B cell (primary cell): ENCODE data around the gene STAC. TPM values are rescaled to one million over a fixed set of nuclear protein-coding genes. Genes with fewer than 3 reads are reported as not detected.
"Not testable (repeated sequence)": the region's sequence is repeated elsewhere in the genome, so short reads cannot be mapped to it uniquely, and the experiment has no call there.

Experiments used
- ATAC-seq: fragments of 200-7000 bp; cut with Tn5 transposase; one replicate; pipeline ENCODE4 v1.10.0; 2021; ENCODE audit warnings: low read depth, mild to moderate bottlenecking, moderate number of reproducible peaks, moderate library complexity
- CTCF ChIA-PET: fragments of 350-600 bp; sonication (Branson Sonifier 250); formaldehyde crosslinking; loops from one replicate; lab custom pipeline; 2021; ENCODE audit warnings: antibody characterized with exemption, inconsistent platforms; lab: Charles Lee
- POLR2A ChIA-PET: fragments of 350-600 bp; sonication (Branson Sonifier 250); formaldehyde crosslinking; loops from one replicate; lab custom pipeline; 2021; ENCODE audit warnings: antibody characterized with exemption; lab: Charles Lee
- DNase-seq: peaks from one replicate; pipeline ENCODE4 v3.0.0; 2013
- H2AFZ ChIP-seq: 2 replicates; pipeline ENCODE4 v1.6.1; 2012; ENCODE audit warnings: mild to moderate bottlenecking, low read depth, low read length; ENCODE audit not compliant: insufficient read depth, poor library complexity, severe bottlenecking
- H3K27ac ChIP-seq, 2 donors: 1 replicate in 1 of 2; 2 replicates in 1 of 2; pipeline ENCODE4 v1.5.1; 2012 to 2013; ENCODE audit warnings: low read length in 2 of 2, mild to moderate bottlenecking in 2 of 2, moderate library complexity in 1 of 2
- H3K27me3 ChIP-seq, 4 experiments: fragments of 200-600 bp in 1 of 4; sonication (generic) in 1 of 4; replicated peaks in 1 of 4; 1 replicate in 2 of 4; 2 replicates in 2 of 4; pipeline versions ENCODE4 v1.6.1 to v1.7.0; 2013 to 2016; ENCODE audit warnings: low read length in 3 of 4, mild to moderate bottlenecking in 2 of 4, mixed read lengths in 1 of 4, moderate library complexity in 1 of 4; ENCODE audit not compliant: insufficient read depth in 4 of 4, control insufficient read depth in 3 of 4; ENCODE audit errors: control extremely low read depth in 1 of 4
- H3K36me3 ChIP-seq, 2 experiments: replicated peaks in 1 of 2; 1 replicate in 1 of 2; 2 replicates in 1 of 2; pipeline versions ENCODE4 v1.6.1 to v1.7.1; 2013; ENCODE audit warnings: low read length in 1 of 2; ENCODE audit not compliant: insufficient read depth in 2 of 2, control insufficient read depth in 1 of 2; ENCODE audit errors: control extremely low read depth in 1 of 2, extremely low read depth in 1 of 2
- H3K4me1 ChIP-seq, 2 donors: fragments of 200-600 bp in 1 of 2; sonication (generic) in 1 of 2; 1 replicate in 1 of 2; 2 replicates in 1 of 2; pipeline versions ENCODE4 v1.5.1 to v1.6.1; 2013 to 2017; ENCODE audit warnings: low read length in 2 of 2; ENCODE audit not compliant: control insufficient read depth in 2 of 2, insufficient read depth in 2 of 2
- H3K4me2 ChIP-seq: replicated peaks from 2 replicates; pipeline ENCODE3; 2012; ENCODE audit warnings: mild to moderate bottlenecking, low read depth, low read length; ENCODE audit not compliant: poor library complexity, severe bottlenecking
- H3K4me3 ChIP-seq, 5 experiments: fragments of 200-600 bp in 1 of 5; sonication (generic) in 1 of 5; 1 replicate in 3 of 5; 2 replicates in 2 of 5; pipeline versions ENCODE4 v1.5.1 to v1.7.0; 2011 to 2016; ENCODE audit warnings: low read length in 4 of 5, mild to moderate bottlenecking in 4 of 5, low read depth in 2 of 5, control low read depth in 1 of 5, moderate library complexity in 1 of 5; ENCODE audit not compliant: insufficient read depth in 1 of 5; ENCODE audit errors: control extremely low read depth in 1 of 5, extremely low read depth in 1 of 5
- H3K79me2 ChIP-seq: fragments of 200-600 bp; sonication (generic); one replicate; pipeline ENCODE4 v1.6.0; 2016; ENCODE audit warnings: low read length; ENCODE audit not compliant: control insufficient read depth, insufficient read depth
- H3K9ac ChIP-seq: fragments of 200-600 bp; sonication (generic); 2 replicates; pipeline ENCODE4 v1.6.1; 2017; ENCODE audit warnings: mild to moderate bottlenecking, low read length, moderate library complexity
- H3K9me3 ChIP-seq, 3 donors: one replicate each; pipeline versions ENCODE4 v1.6.1 to v1.7.1; 2013; ENCODE audit warnings: low read length in 2 of 3; ENCODE audit not compliant: control insufficient read depth in 2 of 3, insufficient read depth in 1 of 3; ENCODE audit errors: control extremely low read depth in 1 of 3
- H4K20me1 ChIP-seq: 2 replicates; pipeline ENCODE4 v1.6.0; 2012; ENCODE audit warnings: mild to moderate bottlenecking, low read length; ENCODE audit not compliant: insufficient read depth, control insufficient read depth, poor library complexity, severe bottlenecking
- H3K27ac Mint-ChIP-seq: one replicate; pipeline ENCODE4 v1.8.0; 2021; ENCODE audit warnings: mixed read lengths
- H3K27me3 Mint-ChIP-seq: one replicate; pipeline ENCODE4 v1.8.0; 2021; ENCODE audit warnings: mixed read lengths
- H3K4me1 Mint-ChIP-seq: one replicate; pipeline ENCODE4 v1.8.0; 2021; ENCODE audit warnings: mixed read lengths
- H3K4me3 Mint-ChIP-seq: one replicate; pipeline ENCODE4 v1.8.0; 2021; ENCODE audit warnings: mixed read lengths
- H3K9me3 Mint-ChIP-seq: one replicate; pipeline ENCODE4 v1.8.0; 2022; ENCODE audit warnings: mixed read lengths; ENCODE audit not compliant: insufficient read depth
- CTCF ChIP-seq: fragments of 200-600 bp; IDR thresholded peaks from one replicate; pipeline ENCODE4 v1.8.0; 2022; ENCODE audit warnings: antibody characterized with exemption, mild to moderate bottlenecking
- EZH2 ChIP-seq: IDR thresholded peaks from 2 replicates; pipeline ENCODE4 v1.6.1; 2012; ENCODE audit warnings: borderline replicate concordance, low read depth, mild to moderate bottlenecking, moderate library complexity, low read length; ENCODE audit not compliant: insufficient read depth, poor library complexity, severe bottlenecking
- WGBS: methylation state at CpG from one replicate; pipeline ENCODE4 v1.1.5; 2013; ENCODE audit warnings: missing lambda C conversion rate; ENCODE audit not compliant: insufficient coverage; 5-methylcytosine and 5-hydroxymethylcytosine counted together
- intact Hi-C: fragments of 100-400 bp; cut with micrococcal nuclease; formaldehyde crosslinking; loops from one replicate; pipeline ENCODE4 v1.10.0; 2022
- polyA plus RNA-seq: library from polyadenylated mRNA; depleted of rRNA; stranded (reverse); fragments of >200 nt; gene quantifications from 2 replicates; pipeline ENCODE4 v1.2.3, GENCODE V29; 2012
- total RNA-seq, 2 donors: library from RNA; stranded (reverse); fragments of 120-200 nt in 1 of 2; gene quantifications; 1 replicate in 1 of 2; 2 replicates in 1 of 2; pipeline versions ENCODE4 v1.2.3 to v1.2.4, GENCODE V29; 2013 to 2022

Gene STAC
- total and polyA plus RNA-seq, 2 donors (not counting 1 experiment from before 2014, with no cell fraction given): not detected

- no peaks in the 10 kb centered on the region for H3K36me3 ChIP-seq
- no peaks in the 10 kb centered on the region for H3K4me1 ChIP-seq
- no peak overlapping the region for H2AFZ ChIP-seq
- no peak for DNase-seq
- no peak for TF ChIP-seq CTCF
- TF ChIP-seq EZH2: no peak
- H3K4me2 ChIP-seq: no peak overlapping the region
- H3K9ac ChIP-seq: no peak overlapping the region
- H3K27me3 Mint-ChIP-seq: no peaks in the 10 kb centered on the region
- H4K20me1 ChIP-seq: no peaks in the 10 kb centered on the region
- H3K9me3 Mint-ChIP-seq: no peaks in the 10 kb centered on the region
- no peaks in the 10 kb centered on the region for H3K4me1 Mint-ChIP-seq
- H3K4me3 Mint-ChIP-seq: no peak overlapping the region
- H3K27ac ChIP-seq: no peak overlapping the region
- no peaks in the 10 kb centered on the region for H3K27me3 ChIP-seq
- H3K27ac Mint-ChIP-seq: no peak overlapping the region
- no peak for ATAC-seq
- ChIA-PET POLR2A (no interaction called here), CTCF (no interaction called here)
- no peak overlapping the region for H3K4me3 ChIP-seq
- H3K9me3 ChIP-seq: no peaks in the 10 kb centered on the region
- H3K79me2 ChIP-seq: no peaks in the 10 kb centered on the region
- intact Hi-C loops: no loop called here
Observed at GRCh38 chr3:36459177-36459576, 78.9 kb downstream of the STAC start.

- Histone ChIP-seq H3K9me3 (no peaks in the 10 kb centered on the region), H3K9ac (no peak overlapping the region), H3K27ac (no peak overlapping the region), H3K4me3 (no peak overlapping the region), H3K27me3 (no peaks in the 10 kb centered on the region), H4K20me1 (no peaks in the 10 kb centered on the region), H2AFZ (no peak overlapping the region), H3K79me2 (no peaks in the 10 kb centered on the region), H3K4me1 (no peaks in the 10 kb centered on the region), H3K36me3 (no peaks in the 10 kb centered on the region), H3K4me2 (no peak overlapping the region)
- TF ChIP-seq CTCF: no peak
- TF ChIP-seq EZH2: no peak
- H3K4me1 Mint-ChIP-seq: no peaks in the 10 kb centered on the region
- no peak for DNase-seq
- H3K27me3 Mint-ChIP-seq: no peaks in the 10 kb centered on the region
- ChIA-PET POLR2A (no interaction called here), CTCF (no interaction called here)
- intact Hi-C loops: no loop called here
- ATAC-seq: no peak
- peaks cover 6% of the 10 kb centered on the region for H3K9me3 Mint-ChIP-seq
- no peak overlapping the region for H3K4me3 Mint-ChIP-seq
- no peak overlapping the region for H3K27ac Mint-ChIP-seq
- WGBS: 69% methylated on average over 1 of the region's 1 CpG
Observed at GRCh38 chr3:36461597-36461996, 81.3 kb downstream of the STAC start.

- H3K9me3 ChIP-seq, H3K27me3 ChIP-seq, H3K4me1 Mint-ChIP-seq, H3K4me2 ChIP-seq, H3K27me3 Mint-ChIP-seq, H3K27ac ChIP-seq, DNase-seq, intact Hi-C loops, H3K9me3 Mint-ChIP-seq, H2AFZ ChIP-seq, CTCF ChIA-PET, H3K9ac ChIP-seq, POLR2A ChIA-PET, H3K79me2 ChIP-seq, ATAC-seq, H3K4me1 ChIP-seq, H3K36me3 ChIP-seq, H3K27ac Mint-ChIP-seq, H3K4me3 Mint-ChIP-seq, H4K20me1 ChIP-seq, H3K4me3 ChIP-seq: not testable (repeated sequence)
- WGBS: 76% methylated on average over 6 of the region's 6 CpGs
Observed at GRCh38 chr3:36472045-36472444, 91.7 kb downstream of the STAC start.
